ENCODE results near the gene PROK1.

Gene PROK1

DNA sequence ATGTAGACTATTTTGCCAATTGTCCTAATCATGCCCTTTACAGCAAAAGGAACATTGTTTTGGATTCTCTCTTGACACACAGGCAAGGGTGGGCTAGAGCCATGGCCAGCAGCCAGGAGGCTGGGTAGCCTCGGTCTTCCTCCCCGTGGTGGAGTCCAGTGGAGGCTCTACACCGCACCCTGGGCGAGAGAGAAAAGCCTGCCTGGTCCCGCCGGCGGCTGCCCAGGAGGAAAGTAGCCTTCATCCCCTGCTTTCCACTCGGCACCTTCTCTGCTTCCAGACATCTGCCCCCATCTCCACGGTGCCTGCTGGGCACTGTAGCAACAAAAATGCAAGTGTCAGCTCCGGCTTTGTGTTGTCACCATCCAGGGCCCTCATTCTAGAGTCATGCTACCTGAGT is 21.6 kb downstream of the PROK1 start:
- Histone ChIP-seq H3K27me3 (ENCODE audit: insufficient read depth, low read length, poor library complexity) (peaks cover 19% of the 10 kb centered on the region), H2AFZ (ENCODE audit: low read depth, low read length) (no peak overlapping the region), H3K9ac (ENCODE audit: low read depth, low read length) (no peak overlapping the region), H3K27ac (ENCODE audit: low read length) (no peak overlapping the region), H3K4me3 (ENCODE audit: low read depth in 1 of 2, low read length in 2 of 2) (no peak overlapping the region), H3K36me3 (ENCODE audit: insufficient read depth, low read length) (no peaks in the 10 kb centered on the region), H3K9me3 (ENCODE audit: insufficient read depth, low read length, severe bottlenecking) (no peaks in the 10 kb centered on the region), H3K79me2 (ENCODE audit: insufficient read depth, low read length) (no peaks in the 10 kb centered on the region), H3K4me2 (ENCODE audit: insufficient read depth, low read length) (no peak overlapping the region), H3K4me1 (ENCODE audit: insufficient read depth, low read length) (no peaks in the 10 kb centered on the region), H4K20me1 (ENCODE audit: insufficient read depth, low read length) (no peaks in the 10 kb centered on the region)
- DNase-seq (no peak), ATAC-seq (ENCODE audit: insufficient read depth, low read depth) (no peak)
- TF ChIP-seq EZH2 (IDR thresholded peaks at IDR 0.05; ENCODE audit: borderline replicate concordance, low read depth, low read length, severe bottlenecking): no peak
- TF ChIP-seq, protein P1, sequence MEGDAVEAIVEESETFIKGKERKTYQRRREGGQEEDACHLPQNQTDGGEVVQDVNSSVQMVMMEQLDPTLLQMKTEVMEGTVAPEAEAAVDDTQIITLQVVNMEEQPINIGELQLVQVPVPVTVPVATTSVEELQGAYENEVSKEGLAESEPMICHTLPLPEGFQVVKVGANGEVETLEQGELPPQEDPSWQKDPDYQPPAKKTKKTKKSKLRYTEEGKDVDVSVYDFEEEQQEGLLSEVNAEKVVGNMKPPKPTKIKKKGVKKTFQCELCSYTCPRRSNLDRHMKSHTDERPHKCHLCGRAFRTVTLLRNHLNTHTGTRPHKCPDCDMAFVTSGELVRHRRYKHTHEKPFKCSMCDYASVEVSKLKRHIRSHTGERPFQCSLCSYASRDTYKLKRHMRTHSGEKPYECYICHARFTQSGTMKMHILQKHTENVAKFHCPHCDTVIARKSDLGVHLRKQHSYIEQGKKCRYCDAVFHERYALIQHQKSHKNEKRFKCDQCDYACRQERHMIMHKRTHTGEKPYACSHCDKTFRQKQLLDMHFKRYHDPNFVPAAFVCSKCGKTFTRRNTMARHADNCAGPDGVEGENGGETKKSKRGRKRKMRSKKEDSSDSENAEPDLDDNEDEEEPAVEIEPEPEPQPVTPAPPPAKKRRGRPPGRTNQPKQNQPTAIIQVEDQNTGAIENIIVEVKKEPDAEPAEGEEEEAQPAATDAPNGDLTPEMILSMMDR (IDR thresholded peaks at IDR 0.05; ENCODE audit: borderline replicate concordance, extremely low read depth, low read length, poor library complexity, severe bottlenecking): no peak

DNA sequence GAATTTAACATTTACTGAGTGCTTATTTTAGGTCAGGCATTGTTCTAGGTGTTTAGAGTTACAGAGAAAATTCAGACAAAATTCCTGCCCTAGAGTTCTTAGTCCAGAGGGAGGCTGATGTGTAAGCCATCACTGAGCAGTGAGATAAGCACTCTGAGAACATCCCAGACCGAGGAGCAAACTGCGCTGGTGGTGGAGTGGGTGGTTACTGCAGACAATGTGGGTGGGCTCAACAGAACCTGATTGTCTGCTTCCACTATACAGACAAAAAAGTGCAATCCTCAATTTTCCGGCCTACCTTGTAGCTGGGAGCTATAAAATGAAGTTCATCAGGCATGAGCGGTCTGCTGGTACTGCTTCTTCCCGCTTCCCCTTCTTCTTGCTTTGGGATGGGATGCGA is 23.5 kb downstream of the PROK1 start:
- Histone ChIP-seq H3K9me3 (ENCODE audit: insufficient read depth, low read length, severe bottlenecking) (no peaks in the 10 kb centered on the region), H3K36me3 (ENCODE audit: insufficient read depth, low read length) (no peaks in the 10 kb centered on the region), H3K4me2 (ENCODE audit: insufficient read depth, low read length) (no peak overlapping the region), H2AFZ (ENCODE audit: low read depth, low read length) (no peak overlapping the region), H3K27me3 (ENCODE audit: insufficient read depth, low read length, poor library complexity) (peaks cover 10% of the 10 kb centered on the region), H4K20me1 (ENCODE audit: insufficient read depth, low read length) (no peaks in the 10 kb centered on the region), H3K27ac (ENCODE audit: low read length) (no peak overlapping the region), H3K4me1 (ENCODE audit: insufficient read depth, low read length) (no peaks in the 10 kb centered on the region), H3K79me2 (ENCODE audit: insufficient read depth, low read length) (no peaks in the 10 kb centered on the region), H3K4me3 (ENCODE audit: low read depth in 1 of 2, low read length in 2 of 2) (no peak overlapping the region), H3K9ac (ENCODE audit: low read depth, low read length) (no peak overlapping the region)
- ATAC-seq (ENCODE audit: insufficient read depth, low read depth) (no peak), DNase-seq (no peak)
- TF ChIP-seq, protein P1 (IDR thresholded peaks at IDR 0.05; ENCODE audit: borderline replicate concordance, extremely low read depth, low read length, poor library complexity, severe bottlenecking): no peak
- no peak for TF ChIP-seq EZH2 (IDR thresholded peaks at IDR 0.05; ENCODE audit: borderline replicate concordance, low read depth, low read length, severe bottlenecking)

DNA sequence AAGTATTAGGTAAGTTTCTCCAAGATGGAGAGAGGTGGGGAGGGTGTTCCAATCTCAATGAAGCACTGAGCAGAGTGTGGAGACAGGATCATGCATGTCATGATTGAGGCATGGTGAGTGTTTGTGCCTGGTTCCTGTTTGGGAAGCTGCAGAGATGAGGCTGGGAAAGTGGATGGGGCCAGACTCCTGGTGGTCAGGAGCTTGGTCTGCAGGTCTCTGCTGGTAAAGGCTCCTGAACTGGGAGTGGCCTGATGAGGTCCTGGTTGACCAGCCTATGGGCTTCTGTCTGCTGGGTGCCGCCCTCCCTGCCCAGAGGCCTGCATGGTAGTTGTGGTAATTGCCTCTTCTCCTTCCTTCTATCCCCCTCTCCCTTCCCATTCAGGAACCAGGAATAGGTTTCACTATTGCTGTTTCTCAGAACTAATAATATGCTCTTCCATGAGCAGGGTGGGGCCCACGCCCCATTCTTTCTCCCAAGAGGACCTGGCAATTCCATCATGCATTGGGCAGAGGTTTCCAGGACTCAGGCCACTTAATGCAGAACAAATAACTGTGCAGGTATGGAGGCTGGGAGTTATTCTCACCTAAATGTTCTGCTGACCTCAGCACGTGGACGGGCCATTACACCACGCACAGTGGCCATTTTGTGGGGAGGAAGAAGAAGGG is 24.5 kb downstream of the PROK1 start:
- Histone ChIP-seq H3K9ac (ENCODE audit: low read depth, low read length) (no peak overlapping the region), H3K9me3 (ENCODE audit: insufficient read depth, low read length, severe bottlenecking) (no peaks in the 10 kb centered on the region), H3K79me2 (ENCODE audit: insufficient read depth, low read length) (no peaks in the 10 kb centered on the region), H2AFZ (ENCODE audit: low read depth, low read length) (no peak overlapping the region), H3K36me3 (ENCODE audit: insufficient read depth, low read length) (no peaks in the 10 kb centered on the region), H4K20me1 (ENCODE audit: insufficient read depth, low read length) (peaks cover under 1% of the 10 kb centered on the region; the same call in 1 of the 2 replicates), H3K4me3 (ENCODE audit: low read depth in 1 of 2, low read length in 2 of 2) (no peak overlapping the region), H3K27ac (ENCODE audit: low read length) (no peak overlapping the region), H3K4me2 (ENCODE audit: insufficient read depth, low read length) (no peak overlapping the region), H3K4me1 (ENCODE audit: insufficient read depth, low read length) (no peaks in the 10 kb centered on the region), H3K27me3 (ENCODE audit: insufficient read depth, low read length, poor library complexity) (peaks cover 9% of the 10 kb centered on the region)
- DNase-seq: no peak
- TF ChIP-seq, protein P1 (IDR thresholded peaks at IDR 0.05; ENCODE audit: borderline replicate concordance, extremely low read depth, low read length, poor library complexity, severe bottlenecking): no peak
- TF ChIP-seq EZH2 (IDR thresholded peaks at IDR 0.05; ENCODE audit: borderline replicate concordance, low read depth, low read length, severe bottlenecking): no peak
- ATAC-seq (ENCODE audit: insufficient read depth, low read depth): no peak
